CD14-positive monocyte (primary cell): ENCODE data around the gene GPRIN1. TPM values are rescaled to one million over a fixed set of nuclear protein-coding genes. Genes with fewer than 3 reads are reported as not detected.

Source experiments
- DNase-seq, 3 donors: peaks; one replicate each; pipeline ENCODE4 v3.0.0-alpha.2; 2011 to 2022
- H2AFZ ChIP-seq: 2 replicates; pipeline ENCODE4 v1.6.0; 2012; ENCODE audit warnings: mild to moderate bottlenecking, low read depth, low read length, inconsistent platforms; ENCODE audit not compliant: insufficient read depth, poor library complexity, severe bottlenecking
- H3K27ac ChIP-seq, 2 donors: 1 replicate in 1 of 2; 2 replicates in 1 of 2; pipeline ENCODE4 v1.5.1; 2012 to 2013; ENCODE audit warnings: low read length in 2 of 2, control low read depth in 1 of 2, inconsistent platforms in 1 of 2, low read depth in 1 of 2, mild to moderate bottlenecking in 1 of 2
- H3K27me3 ChIP-seq, 2 donors: one replicate each; pipeline versions ENCODE4 v1.6.0 to v1.6.1; 2011 to 2013; ENCODE audit warnings: low read length in 2 of 2; ENCODE audit not compliant: control insufficient read depth in 2 of 2, insufficient read depth in 2 of 2
- H3K36me3 ChIP-seq, 2 donors: replicated peaks in 1 of 2; 1 replicate in 1 of 2; 2 replicates in 1 of 2; pipeline versions ENCODE4 v1.5.1 to v1.6.1; 2012 to 2013; ENCODE audit warnings: low read length in 2 of 2, control low read depth in 1 of 2, inconsistent platforms in 1 of 2, mild to moderate bottlenecking in 1 of 2; ENCODE audit not compliant: insufficient read depth in 2 of 2, control insufficient read depth in 1 of 2
- H3K4me1 ChIP-seq, 2 donors: 1 replicate in 1 of 2; 2 replicates in 1 of 2; pipeline versions ENCODE4 v1.5.1 to v1.6.1; 2012 to 2013; ENCODE audit warnings: low read length in 2 of 2, control low read depth in 1 of 2, inconsistent platforms in 1 of 2, mild to moderate bottlenecking in 1 of 2, moderate library complexity in 1 of 2; ENCODE audit not compliant: insufficient read depth in 2 of 2, control insufficient read depth in 1 of 2
- H3K4me2 ChIP-seq: replicated peaks from 2 replicates; pipeline ENCODE3; 2012; ENCODE audit warnings: low read length, moderate library complexity, mild to moderate bottlenecking; ENCODE audit not compliant: poor library complexity, severe bottlenecking; ENCODE audit errors: extremely low read depth
- H3K4me3 ChIP-seq, 3 experiments: fragments of 200-600 bp in 1 of 3; sonication (generic) in 1 of 3; replicated peaks in 1 of 3; 1 replicate in 2 of 3; 2 replicates in 1 of 3; pipeline ENCODE4 v1.5.1; 2011 to 2013; ENCODE audit warnings: low read length in 3 of 3, mild to moderate bottlenecking in 3 of 3, control low read depth in 2 of 3, low read depth in 2 of 3, inconsistent platforms in 1 of 3, moderate library complexity in 1 of 3
- H3K79me2 ChIP-seq: 2 replicates; pipeline ENCODE4 v1.6.0; 2012; ENCODE audit warnings: mild to moderate bottlenecking, control low read depth, inconsistent platforms, low read length, moderate library complexity; ENCODE audit not compliant: insufficient read depth
- H3K9ac ChIP-seq: 2 replicates; pipeline ENCODE4 v1.6.0; 2017; ENCODE audit warnings: low read length, mild to moderate bottlenecking; ENCODE audit not compliant: insufficient read depth, poor library complexity, severe bottlenecking
- H3K9me3 ChIP-seq, 2 donors: replicated peaks in 1 of 2; 1 replicate in 1 of 2; 2 replicates in 1 of 2; pipeline versions ENCODE4 v1.5.1 to v1.6.1; 2012 to 2013; ENCODE audit warnings: low read length in 2 of 2, control low read depth in 1 of 2; ENCODE audit not compliant: control insufficient read depth in 1 of 2, insufficient read depth in 1 of 2
- H4K20me1 ChIP-seq: 2 replicates; pipeline ENCODE4 v1.6.0; 2012; ENCODE audit warnings: mild to moderate bottlenecking, low read length, control low read depth, moderate library complexity; ENCODE audit not compliant: insufficient read depth
- H3K27ac Mint-ChIP-seq, 7 donors: one replicate each; pipeline ENCODE4 v1.8.0; 2020; ENCODE audit warnings: mild to moderate bottlenecking in 7 of 7, mixed read lengths in 7 of 7, moderate library complexity in 6 of 7, inconsistent platforms in 2 of 7
- H3K27me3 Mint-ChIP-seq, 3 donors: one replicate each; pipeline ENCODE4 v1.8.0; 2021 to 2022; ENCODE audit warnings: low read depth in 3 of 3, mild to moderate bottlenecking in 3 of 3, mixed read lengths in 3 of 3, moderate library complexity in 3 of 3, inconsistent platforms in 1 of 3
- H3K36me3 Mint-ChIP-seq, 2 donors: one replicate each; pipeline ENCODE4 v1.8.0; 2020; ENCODE audit warnings: mixed read lengths in 2 of 2, inconsistent platforms in 1 of 2, mild to moderate bottlenecking in 1 of 2
- H3K4me1 Mint-ChIP-seq: one replicate; pipeline ENCODE4 v1.8.0; 2020; ENCODE audit warnings: mild to moderate bottlenecking, mixed read lengths
- H3K4me3 Mint-ChIP-seq, 2 donors: one replicate each; pipeline ENCODE4 v1.8.0; 2020; ENCODE audit warnings: mild to moderate bottlenecking in 2 of 2, mixed read lengths in 2 of 2, moderate library complexity in 1 of 2
- H3K9me3 Mint-ChIP-seq, 7 donors: one replicate each; pipeline ENCODE4 v1.8.0; 2020 to 2022; ENCODE audit warnings: mixed read lengths in 7 of 7, mild to moderate bottlenecking in 6 of 7, moderate library complexity in 6 of 7, inconsistent platforms in 2 of 7
- CTCF ChIP-seq: fragments of 200-600 bp; IDR thresholded peaks from one replicate; pipeline ENCODE4 v1.8.0; 2022; ENCODE audit warnings: antibody characterized with exemption, mild to moderate bottlenecking
- WGBS: methylation state at CpG from one replicate; pipeline ENCODE4 v1.1.5; 2013; ENCODE audit warnings: missing lambda C conversion rate; ENCODE audit not compliant: insufficient coverage; 5-methylcytosine and 5-hydroxymethylcytosine counted together
- intact Hi-C, 2 donors: fragments of 100-400 bp; cut with micrococcal nuclease; formaldehyde crosslinking; loops; one replicate each; pipeline versions ENCODE4 v1.15.0 to v1.15.1; 2023
- polyA plus RNA-seq, 3 donors: library from polyadenylated mRNA; depleted of rRNA in 1 of 3; unstranded in 2 of 3; stranded (reverse) in 1 of 3; fragments of 300-500 nt in 2 of 3; fragments of >200 nt in 1 of 3; fragmentation: Illumina TruSeq in 2 of 3; gene quantifications; 1 replicate in 2 of 3; 2 replicates in 1 of 3; pipeline ENCODE4 v1.2.3, GENCODE V29; 2012 to 2021
- small RNA-seq: library from RNA; depleted of rRNA; stranded (forward); fragments of <200 nt; gene quantifications from one replicate; pipeline ENCODE3, GENCODE V24; 2012; ENCODE audit warnings: low read depth; ENCODE audit not compliant: insufficient read length

GPRIN1 gene
- polyA plus RNA-seq, 3 donors = 0.05 to 0.30 (median 0.13) TPM

DNA sequence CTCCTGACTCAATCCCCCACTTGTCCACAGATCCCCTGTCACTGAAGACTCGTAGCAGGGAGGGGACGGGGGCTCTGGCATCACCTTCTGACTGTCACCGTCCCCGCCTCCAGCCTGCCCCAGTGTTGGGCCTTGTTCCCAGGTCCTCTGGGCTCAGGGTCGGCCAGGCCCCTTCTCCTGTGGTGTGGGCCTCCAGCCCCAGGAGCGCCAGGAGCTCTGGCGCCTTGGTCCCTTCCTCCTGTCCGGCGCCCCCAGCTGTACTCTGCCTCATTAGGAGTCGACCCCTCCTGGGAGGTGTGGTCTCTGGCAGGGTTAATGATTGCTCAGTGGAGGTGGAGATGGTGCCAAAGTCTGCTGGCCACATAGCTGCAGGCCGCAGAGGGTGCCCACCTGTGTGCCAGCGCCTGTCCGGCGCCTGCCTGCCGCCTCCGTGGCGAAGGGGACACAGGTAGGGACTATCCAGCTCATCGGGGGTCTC, 61.0 kb downstream of the GPRIN1 start, which contains the start of gene CDHR2:
CDHR2 (plus strand) TSS at position 376 of the 478 bp plus-strand sequence. CDS start 16,011 bp downstream, outside the sequence.
- intact Hi-C loops = loop anchor here in 1 of 2 donors (10.0 kb wide), 1 partner anchor 346 kb away; the partner anchor contains the start of gene HK3
- peaks cover 14% of the 10 kb centered on the region for H3K79me2 ChIP-seq
- peak within 1 kb of the TSS in 1 of 2 donors; percentile 67 for H3K27ac ChIP-seq
- H3K36me3 ChIP-seq = no peaks in the 10 kb centered on the region
- Mint-ChIP-seq H3K4me3 (no peak within 1 kb of the TSS), H3K9me3 (no peaks in the 10 kb centered on the region), H3K4me1 (peaks cover 53% of the 10 kb centered on the region), H3K36me3 (peaks cover 0 to 12% of the 10 kb centered on the region in 2 donors), H3K27ac (peak within 1 kb of the TSS in 6 of 7 donors; percentile 15 to 91 (median 84)), H3K27me3 (peaks cover 17 to 30% (median 20%) of the 10 kb centered on the region in 3 donors)
- no peak for TF ChIP-seq CTCF
- no peak within 1 kb of the TSS for H3K4me3 ChIP-seq
- H4K20me1 ChIP-seq = no peaks in the 10 kb centered on the region
- no peak within 1 kb of the TSS for H3K9ac ChIP-seq
- DNase-seq = peak in 1 of 3 donors; percentile 39
- WGBS = 66% methylated on average over 12 of the region's 18 CpGs
- H3K4me1 ChIP-seq = peaks cover 34 to 51% of the 10 kb centered on the region in 2 donors
- H3K4me2 ChIP-seq = no peak within 1 kb of the TSS
- H3K9me3 ChIP-seq = no peaks in the 10 kb centered on the region
- peaks cover 0 to 4% of the 10 kb centered on the region in 2 donors for H3K27me3 ChIP-seq
- no peak within 1 kb of the TSS for H2AFZ ChIP-seq

GRCh38 chr5:176547802-176548201, 62.2 kb downstream of the GPRIN1 start:
- Mint-ChIP-seq H3K4me3 (no peak overlapping the region), H3K4me1 (peaks cover 49% of the 10 kb centered on the region), H3K9me3 (no peaks in the 10 kb centered on the region), H3K27ac (peak overlapping the region; percentile 57 to 91 (median 83)), H3K36me3 (peaks cover 0 to 12% of the 10 kb centered on the region in 2 donors), H3K27me3 (peaks cover 7 to 21% (median 14%) of the 10 kb centered on the region in 3 donors)
- DNase-seq = peak; percentile 70 to 83 (median 81)
- TF ChIP-seq CTCF = no peak
- no peak overlapping the region for H3K4me2 ChIP-seq
- H3K4me1 ChIP-seq = peaks cover 31 to 56% of the 10 kb centered on the region in 2 donors
- 68% methylated on average over 3 of the region's 8 CpGs for WGBS
- H3K27ac ChIP-seq = peak overlapping the region; percentile 32 to 67
- intact Hi-C loops = loop anchor here in 1 of 2 donors (10.0 kb wide), 1 partner anchor 347 kb away; the partner anchor contains the start of gene HK3
- H3K9ac ChIP-seq = no peak overlapping the region
- H4K20me1 ChIP-seq = no peaks in the 10 kb centered on the region
- H2AFZ ChIP-seq = no peak overlapping the region
- H3K4me3 ChIP-seq = no peak overlapping the region
- no peaks in the 10 kb centered on the region for H3K36me3 ChIP-seq
- H3K9me3 ChIP-seq = no peaks in the 10 kb centered on the region
- peaks cover 0 to 4% of the 10 kb centered on the region in 2 donors for H3K27me3 ChIP-seq
- peaks cover 21% of the 10 kb centered on the region for H3K79me2 ChIP-seq

Small RNA genes lying within 50 kb of the gene (small RNA-seq; reads per million reads assigned to genes)
- gene MIR4281 (not detected), gene RF00019 (not detected), gene RN7SL684P (not detected)

Other genes starting within 250 kb of the GPRIN1 start
- 10 to 100 TPM; 32.3 to 36.4 (median 32.5) TPM for gene KIAA1191, start 248.4 kb downstream of the GPRIN1 start, polyA plus RNA-seq
- under 1 TPM in 2 of 3 donors, not detected in 1; 0.04 to 0.93 TPM for gene ARL10, start 244.7 kb downstream of the GPRIN1 start, polyA plus RNA-seq
- gene NOP16, start 221.6 kb downstream of the GPRIN1 start, polyA plus RNA-seq = 10 to 100 TPM; 17.2 to 23.4 (median 17.6) TPM
- gene HIGD2A, start 221.4 kb downstream of the GPRIN1 start, polyA plus RNA-seq = 100 to 1,000 TPM; 101 to 298 (median 260) TPM
- 10 to 100 TPM; 63.2 to 87.6 (median 75.2) TPM for gene CLTB, start 193.6 kb downstream of the GPRIN1 start, polyA plus RNA-seq
- 10 to 100 TPM; 11.5 to 14.8 (median 12.2) TPM for gene FAF2, start 161.8 kb downstream of the GPRIN1 start, polyA plus RNA-seq
- 100 to 1,000 TPM in 1 of 3 donors, 1 to 10 TPM in 2; 1.9 to 133 (median 3.1) TPM for gene RNF44, start 72.8 kb downstream of the GPRIN1 start, polyA plus RNA-seq
- under 1 TPM in 1 of 3 donors, not detected in 2; 0.12 TPM for gene CDHR2, start 60.8 kb downstream of the GPRIN1 start, polyA plus RNA-seq
- gene SNCB, start 20.4 kb upstream of the GPRIN1 start, polyA plus RNA-seq = not detected
- not detected for gene EIF4E1B, start 20.5 kb upstream of the GPRIN1 start, polyA plus RNA-seq
- gene TSPAN17, start 37.3 kb upstream of the GPRIN1 start, polyA plus RNA-seq = 10 to 100 TPM; 22.2 to 27.7 (median 24.1) TPM
- under 1 TPM in 2 of 3 donors, not detected in 1; 0.03 to 0.07 TPM for gene UNC5A, start 200.4 kb upstream of the GPRIN1 start, polyA plus RNA-seq